Mammary epithelial cell (primary cell): ENCODE measurements around the gene EPHA1.

Experiments
- CTCF ChIP-seq, 2 donors: IDR thresholded peaks in 1 of 2; conservative IDR thresholded peaks in 1 of 2; 2 replicates each; pipeline ENCODE4 v1.5.1; 2011 to 2012; ENCODE audit warnings: inconsistent platforms in 2 of 2, low read length in 2 of 2, mild to moderate bottlenecking in 2 of 2, control low read depth in 1 of 2, low read depth in 1 of 2; ENCODE audit not compliant: insufficient read depth in 1 of 2; ENCODE audit errors: extremely low read depth in 1 of 2
- EZH2 ChIP-seq: IDR thresholded peaks from 2 replicates; pipeline ENCODE4 v1.6.1; 2012; ENCODE audit warnings: low read length, inconsistent platforms, borderline replicate concordance

DNA sequence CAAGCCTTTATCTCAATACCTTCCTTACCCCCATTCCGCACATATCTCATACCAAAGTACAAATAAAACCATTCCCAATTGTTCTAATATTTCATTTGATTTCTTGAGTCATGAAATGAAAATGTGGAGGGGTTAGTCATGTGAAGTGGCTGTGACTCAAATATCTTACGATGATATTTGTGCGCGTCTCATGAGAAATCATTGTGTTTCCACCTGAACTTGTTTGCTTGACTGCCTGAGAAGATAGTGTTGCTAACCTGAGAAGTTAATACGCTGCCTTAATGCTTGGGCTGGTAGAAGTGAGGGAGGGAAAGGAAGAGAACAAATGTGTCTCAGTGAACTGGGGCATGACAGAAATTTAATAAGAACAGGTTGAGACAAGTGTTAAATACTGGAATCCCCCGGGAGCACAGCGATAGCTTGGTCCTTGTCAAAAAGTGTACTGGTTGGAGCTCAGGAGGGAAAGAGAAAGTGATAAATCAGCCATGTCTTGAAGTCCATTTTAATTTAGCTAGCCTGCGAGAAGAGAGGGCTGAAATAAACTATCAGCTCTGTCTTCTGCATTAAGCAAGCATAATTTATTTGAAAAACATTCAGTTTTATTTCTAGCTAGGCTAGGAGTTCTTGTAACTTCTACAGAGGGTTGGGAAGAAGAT lies 7.2 kb upstream of the EPHA1 start:
- TF ChIP-seq CTCF (conservative IDR thresholded peaks at IDR 0.05 in 1 of 2, IDR thresholded peaks at IDR 0.05 in 1 of 2; ENCODE audit: extremely low read depth in 1 of 2, insufficient read depth in 1 of 2, low read depth in 1 of 2, low read length in 2 of 2): no peak
- no peak for TF ChIP-seq EZH2
